Measurements from ENCODE around the gene ITPKB.

The ITPKB gene

DNA sequence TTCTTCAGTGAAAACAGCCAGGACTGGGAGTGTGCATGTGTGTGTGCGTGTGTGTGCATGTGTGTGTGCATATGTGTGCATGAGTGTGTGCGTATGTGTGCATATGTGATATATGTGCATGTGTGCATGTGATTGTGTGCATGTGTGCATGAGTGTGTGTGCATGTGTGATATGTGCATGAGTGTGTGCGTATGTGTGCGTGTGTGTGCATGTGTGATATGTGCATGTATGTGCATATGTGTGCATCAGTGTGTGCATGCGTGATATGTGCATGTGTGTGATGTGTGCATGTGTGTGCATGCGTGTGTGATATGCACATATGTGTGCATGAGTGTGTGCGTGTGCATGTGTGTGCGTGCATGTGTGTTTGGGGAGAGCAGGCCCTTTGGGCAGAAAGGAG lies 89.8 kb downstream of the ITPKB start:
- no peak for DNase-seq (ENCODE audit: low read depth, low spot score)
- ChIA-PET CTCF (interaction anchor here (1.2 to 2.6 kb wide), 5 partner anchors 12 to 179 kb away, joined by 3 to 11 read pairs (median 4); no protein-coding TSS in a partner anchor), POLR2A (no interaction called here)
- TF ChIP-seq, protein P1, sequence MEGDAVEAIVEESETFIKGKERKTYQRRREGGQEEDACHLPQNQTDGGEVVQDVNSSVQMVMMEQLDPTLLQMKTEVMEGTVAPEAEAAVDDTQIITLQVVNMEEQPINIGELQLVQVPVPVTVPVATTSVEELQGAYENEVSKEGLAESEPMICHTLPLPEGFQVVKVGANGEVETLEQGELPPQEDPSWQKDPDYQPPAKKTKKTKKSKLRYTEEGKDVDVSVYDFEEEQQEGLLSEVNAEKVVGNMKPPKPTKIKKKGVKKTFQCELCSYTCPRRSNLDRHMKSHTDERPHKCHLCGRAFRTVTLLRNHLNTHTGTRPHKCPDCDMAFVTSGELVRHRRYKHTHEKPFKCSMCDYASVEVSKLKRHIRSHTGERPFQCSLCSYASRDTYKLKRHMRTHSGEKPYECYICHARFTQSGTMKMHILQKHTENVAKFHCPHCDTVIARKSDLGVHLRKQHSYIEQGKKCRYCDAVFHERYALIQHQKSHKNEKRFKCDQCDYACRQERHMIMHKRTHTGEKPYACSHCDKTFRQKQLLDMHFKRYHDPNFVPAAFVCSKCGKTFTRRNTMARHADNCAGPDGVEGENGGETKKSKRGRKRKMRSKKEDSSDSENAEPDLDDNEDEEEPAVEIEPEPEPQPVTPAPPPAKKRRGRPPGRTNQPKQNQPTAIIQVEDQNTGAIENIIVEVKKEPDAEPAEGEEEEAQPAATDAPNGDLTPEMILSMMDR (IDR thresholded peaks at IDR 0.05; ENCODE audit: insufficient read depth, low read length, missing control alignments) = no peak
- no peak overlapping the region for H3K4me3 ChIP-seq (ENCODE audit: low read depth, low read length)

DNA sequence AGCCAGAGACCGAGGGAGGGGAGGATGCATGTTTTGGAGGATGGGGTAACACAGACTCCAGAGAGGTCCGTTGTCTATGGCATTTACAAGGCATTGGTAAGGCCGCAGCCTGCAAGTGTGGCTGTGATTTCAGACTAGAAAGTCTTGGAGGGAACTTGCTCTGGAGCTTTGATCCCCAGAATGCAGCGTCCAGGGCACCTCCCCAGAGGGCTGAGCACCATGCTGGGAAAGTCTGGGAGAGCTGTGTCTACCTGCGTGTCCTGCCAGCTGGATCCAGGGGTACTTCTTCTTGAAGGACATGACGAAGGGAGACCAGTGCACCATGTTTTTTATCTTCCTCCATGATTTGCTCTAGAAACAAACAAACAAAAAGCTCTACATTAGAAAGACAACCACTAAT lies 90.7 kb downstream of the ITPKB start:
- no peak overlapping the region for H3K4me3 ChIP-seq (ENCODE audit: low read depth, low read length)
- ChIA-PET POLR2A (no interaction called here), CTCF (interaction anchor here (0.9 to 2.2 kb wide), 11 partner anchors 10 to 194 kb away, joined by 3 to 12 read pairs (median 4); no protein-coding TSS in a partner anchor)
- no peak for DNase-seq (ENCODE audit: low read depth, low spot score)
- TF ChIP-seq, protein P1 (IDR thresholded peaks at IDR 0.05; ENCODE audit: insufficient read depth, low read length, missing control alignments) = no peak

DNA sequence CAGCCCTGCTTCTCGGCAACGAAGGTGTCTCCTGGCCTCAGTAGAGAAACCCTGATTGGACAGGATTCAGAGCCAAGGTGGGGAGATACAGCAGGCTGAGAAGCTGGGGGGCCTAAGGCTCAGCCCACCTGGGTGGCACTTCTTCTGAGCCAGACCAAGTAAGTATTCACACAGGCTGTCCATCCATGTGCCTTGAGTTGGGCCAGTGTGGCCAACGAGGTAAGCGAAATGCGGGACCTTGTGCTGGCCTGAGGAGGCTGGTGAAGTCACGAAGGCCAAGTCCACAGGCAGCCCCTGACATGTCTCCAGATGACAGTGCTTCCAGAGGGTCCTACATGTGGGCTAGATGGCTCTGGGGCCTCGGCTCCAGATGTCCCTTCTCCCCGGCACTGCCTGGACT lies 91.4 kb downstream of the ITPKB start:
- TF ChIP-seq, protein P1 (IDR thresholded peaks at IDR 0.05; ENCODE audit: insufficient read depth, low read length, missing control alignments) = no peak
- ChIA-PET CTCF (interaction anchor here (0.9 to 2.2 kb wide), 10 partner anchors 9 to 195 kb away, joined by 3 to 12 read pairs (median 4); no protein-coding TSS in a partner anchor), POLR2A (no interaction called here)
- no peak for DNase-seq (ENCODE audit: low read depth, low spot score)
- H3K4me3 ChIP-seq (ENCODE audit: low read depth, low read length) = no peak overlapping the region

DNA sequence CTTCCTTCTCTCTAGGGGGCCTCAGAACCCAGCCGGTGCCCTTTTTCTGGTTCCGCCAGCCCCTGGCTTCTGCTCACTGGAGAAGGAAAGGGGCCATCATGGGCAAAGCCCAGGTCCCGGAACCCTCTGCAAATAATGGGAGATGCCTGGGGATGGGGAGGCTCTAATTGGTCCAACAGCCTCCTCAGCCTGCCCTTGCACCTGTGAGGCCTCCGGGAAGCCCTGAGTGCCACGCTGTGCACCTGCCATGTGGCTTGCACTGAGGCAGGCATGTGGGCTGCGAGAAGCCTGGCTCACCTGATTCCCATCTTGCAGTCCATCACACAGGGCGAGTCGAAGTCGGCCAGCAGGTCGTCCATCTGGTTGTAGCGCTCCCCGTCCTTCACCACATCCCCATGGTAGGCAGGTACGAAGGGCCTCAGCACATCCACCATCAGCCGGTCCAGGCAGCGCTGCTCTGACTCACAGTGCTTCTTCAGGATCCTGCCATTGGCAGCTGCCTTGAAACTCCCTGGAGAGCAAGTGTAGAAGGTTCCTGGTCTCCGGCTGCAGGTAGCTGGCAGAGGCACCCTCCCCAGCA lies 92.1 kb downstream of the ITPKB start:
- CTCF ChIA-PET = interaction anchor here (1.5 to 2.2 kb wide), 3 partner anchors 13 to 182 kb away, joined by 5 to 12 read pairs (median 6); no protein-coding TSS in a partner anchor
- no peak for DNase-seq (ENCODE audit: low read depth, low spot score)
- POLR2A ChIA-PET = no interaction called here
- TF ChIP-seq, protein P1 (IDR thresholded peaks at IDR 0.05; ENCODE audit: insufficient read depth, low read length, missing control alignments) = no peak
- no peak overlapping the region for H3K4me3 ChIP-seq (ENCODE audit: low read depth, low read length)

DNA sequence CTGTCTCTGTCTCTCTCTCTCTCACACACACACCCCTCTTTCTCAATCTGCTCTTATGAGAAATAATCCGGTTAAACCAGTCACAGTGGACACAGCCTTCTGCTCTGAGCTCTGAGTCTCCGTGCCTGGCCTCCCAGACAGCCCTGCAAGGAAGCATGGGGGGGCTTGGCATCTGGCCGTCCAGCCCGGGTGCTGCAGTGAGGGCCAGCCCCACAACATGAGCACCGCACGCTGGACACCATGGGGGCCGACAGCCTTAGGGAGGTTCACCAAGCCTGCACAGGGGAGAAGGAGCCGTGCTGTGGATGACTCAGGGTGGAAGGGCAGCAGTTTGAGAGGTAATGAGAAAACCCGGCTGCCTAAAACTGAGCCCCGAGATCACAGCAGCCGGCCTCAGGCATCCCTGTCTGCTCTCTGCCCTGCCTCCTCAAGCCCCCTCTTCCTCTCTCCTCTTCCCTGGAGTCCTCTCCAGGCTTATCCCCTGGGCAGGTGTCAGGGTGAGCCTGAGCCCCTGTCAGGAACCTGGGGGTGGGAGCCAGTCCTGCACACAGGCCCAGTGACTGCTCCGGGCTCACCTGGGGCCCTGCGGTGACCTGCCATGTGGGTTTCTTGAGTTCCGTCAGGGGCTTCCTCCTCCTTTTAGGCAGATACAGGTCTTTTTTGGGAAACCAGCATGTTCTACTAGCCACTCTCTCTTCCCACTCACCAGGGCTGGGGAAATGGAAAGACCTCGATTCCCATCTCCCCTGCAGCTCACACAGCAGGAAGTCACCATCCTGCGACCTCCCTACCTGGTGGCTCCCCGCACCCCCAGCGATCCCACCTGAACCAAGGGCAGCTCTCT lies 92.8 kb downstream of the ITPKB start:
- TF ChIP-seq, protein P1 (IDR thresholded peaks at IDR 0.05; ENCODE audit: insufficient read depth, low read length, missing control alignments) = no peak
- POLR2A ChIA-PET = no interaction called here
- CTCF ChIA-PET = interaction anchor here (2.2 kb wide), 1 partner anchor 183 kb away, joined by 12 read pairs; no protein-coding TSS in a partner anchor
- no peak for DNase-seq (ENCODE audit: low read depth, low spot score)
- H3K4me3 ChIP-seq (ENCODE audit: low read depth, low read length) = no peak overlapping the region

Measured in AG04449 (cell line).